ENCODE results near the gene RFESD.

DNA sequence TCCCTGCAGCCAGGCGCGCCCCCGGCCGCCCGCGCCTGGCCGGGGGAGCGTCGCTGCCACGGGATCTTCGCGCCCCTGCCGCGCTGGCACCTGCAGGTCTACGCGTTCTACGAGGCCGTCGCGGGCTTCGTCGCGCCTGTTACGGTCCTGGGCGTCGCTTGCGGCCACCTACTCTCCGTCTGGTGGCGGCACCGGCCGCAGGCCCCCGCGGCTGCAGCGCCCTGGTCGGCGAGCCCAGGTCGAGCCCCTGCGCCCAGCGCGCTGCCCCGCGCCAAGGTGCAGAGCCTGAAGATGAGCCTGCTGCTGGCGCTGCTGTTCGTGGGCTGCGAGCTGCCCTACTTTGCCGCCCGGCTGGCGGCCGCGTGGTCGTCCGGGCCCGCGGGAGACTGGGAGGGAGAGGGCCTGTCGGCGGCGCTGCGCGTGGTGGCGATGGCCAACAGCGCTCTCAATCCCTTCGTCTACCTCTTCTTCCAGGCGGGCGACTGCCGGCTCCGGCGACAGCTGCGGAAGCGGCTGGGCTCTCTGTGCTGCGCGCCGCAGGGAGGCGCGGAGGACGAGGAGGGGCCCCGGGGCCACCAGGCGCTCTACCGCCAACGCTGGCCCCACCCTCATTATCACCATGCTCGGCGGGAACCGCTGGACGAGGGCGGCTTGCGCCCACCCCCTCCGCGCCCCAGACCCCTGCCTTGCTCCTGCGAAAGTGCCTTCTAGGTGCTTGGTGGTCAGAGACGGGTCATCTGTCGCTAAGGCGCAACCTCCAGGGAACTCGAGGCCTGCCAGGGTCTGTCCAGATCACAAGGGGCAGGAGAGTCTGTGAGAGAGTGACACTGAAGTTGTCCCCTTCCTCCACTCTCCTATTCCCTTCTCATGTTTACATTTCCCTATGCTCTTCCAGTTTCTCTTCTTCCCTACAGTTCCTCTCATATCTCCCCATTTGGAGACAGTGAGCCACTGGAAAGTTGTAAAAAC lies 25.4 kb upstream of the RFESD start:
- TF ChIP-seq, protein P1, sequence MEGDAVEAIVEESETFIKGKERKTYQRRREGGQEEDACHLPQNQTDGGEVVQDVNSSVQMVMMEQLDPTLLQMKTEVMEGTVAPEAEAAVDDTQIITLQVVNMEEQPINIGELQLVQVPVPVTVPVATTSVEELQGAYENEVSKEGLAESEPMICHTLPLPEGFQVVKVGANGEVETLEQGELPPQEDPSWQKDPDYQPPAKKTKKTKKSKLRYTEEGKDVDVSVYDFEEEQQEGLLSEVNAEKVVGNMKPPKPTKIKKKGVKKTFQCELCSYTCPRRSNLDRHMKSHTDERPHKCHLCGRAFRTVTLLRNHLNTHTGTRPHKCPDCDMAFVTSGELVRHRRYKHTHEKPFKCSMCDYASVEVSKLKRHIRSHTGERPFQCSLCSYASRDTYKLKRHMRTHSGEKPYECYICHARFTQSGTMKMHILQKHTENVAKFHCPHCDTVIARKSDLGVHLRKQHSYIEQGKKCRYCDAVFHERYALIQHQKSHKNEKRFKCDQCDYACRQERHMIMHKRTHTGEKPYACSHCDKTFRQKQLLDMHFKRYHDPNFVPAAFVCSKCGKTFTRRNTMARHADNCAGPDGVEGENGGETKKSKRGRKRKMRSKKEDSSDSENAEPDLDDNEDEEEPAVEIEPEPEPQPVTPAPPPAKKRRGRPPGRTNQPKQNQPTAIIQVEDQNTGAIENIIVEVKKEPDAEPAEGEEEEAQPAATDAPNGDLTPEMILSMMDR (IDR thresholded peaks at IDR 0.05) = peak; percentile 20
- no peak for TF ChIP-seq EZH2phosphoT487 (IDR thresholded peaks at IDR 0.05)

Data from neural progenitor cell (in vitro differentiated cells).